Motor neuron (in vitro differentiated cells): Measurements from ENCODE around the gene ICAM4. TPM values are rescaled to one million over a fixed set of nuclear protein-coding genes. Genes with fewer than 3 reads are reported as not detected.

Experiments used
- ATAC-seq, 8 experiments: fragments of 200-7000 bp; cut with Tn5 transposase; replicated peaks in 6 of 8; 2 replicates each; pipeline ENCODE4 v1.8.0; 2021; ENCODE audit warnings: mild to moderate bottlenecking in 8 of 8, moderate library complexity in 8 of 8
- H3K27ac ChIP-seq, 2 donors: fragments of 250-450 bp; sonication (Bioruptor Pico); 2 replicates each; pipeline ENCODE4 v1.9.0; 2021; ENCODE audit warnings: antibody characterized with exemption in 2 of 2, mild to moderate bottlenecking in 2 of 2, moderate library complexity in 1 of 2
- H3K4me1 ChIP-seq, 2 donors: fragments of 250-450 bp; sonication (Bioruptor Pico); replicated peaks in 1 of 2; 2 replicates each; pipeline ENCODE4 v1.6.1; 2021; ENCODE audit warnings: antibody characterized with exemption in 2 of 2, mild to moderate bottlenecking in 2 of 2, moderate library complexity in 1 of 2
- H3K4me3 ChIP-seq, 5 donors: fragments of 250-450 bp; sonication (Bioruptor Pico); 2 replicates each; pipeline ENCODE4 v1.9.0; 2021; ENCODE audit warnings: antibody characterized with exemption in 5 of 5, mild to moderate bottlenecking in 5 of 5, moderate library complexity in 4 of 5
- WGBS, 10 experiments: fragments of 450-650 bp; shearing (Covaris generic); methylation state at CpG; one replicate each; pipeline ENCODE4 v1.0.0; 2022; 5-methylcytosine and 5-hydroxymethylcytosine counted together
- in situ Hi-C, 9 experiments: fragments of 400-800 bp; cut with MboI; loops; one replicate each; pipeline ENCODE4 v1.15.0; 2021; ENCODE audit warnings: low sequenced_read_pairs in 9 of 9, low pct_unique_long_range_greater_than_20kb in 2 of 9; ENCODE audit not compliant: unreplicated experiment in 9 of 9
- total RNA-seq, 8 experiments: library from RNA; unstranded; fragments of 300-600 nt; gene quantifications; 2 replicates each; pipeline versions ENCODE4 v1.2.3 to v1.2.4, GENCODE V29; 2022

Gene ICAM4
- total RNA-seq, 8 experiments from 2014 or later, result 0.14 TPM; not detected in 7

GRCh38 chr19:10295305-10295846, 8.6 kb downstream of the ICAM4 start:
- peaks cover 9 to 12% of the 10 kb centered on the region in 2 donors for H3K4me1 ChIP-seq
- peak in 4 of 8 experiments; percentile 1 to 20 (median 8) for ATAC-seq
- 0 to 27% (median 8%) methylated on average over 1 to 5 of the region's 48 CpGs; no CpG with 5 or more reads in 5 of the 10 experiments for WGBS, 10 experiments
- no peak overlapping the region for H3K27ac ChIP-seq
- in situ Hi-C loops, result no loop called here
- peak overlapping the region in 2 of 5 donors; percentile 3 to 18 for H3K4me3 ChIP-seq

- in situ Hi-C loops, result no loop called here
- Histone ChIP-seq H3K27ac (no peak overlapping the region), H3K4me3 (peak overlapping the region in 3 of 5 donors; percentile 3 to 18 (median 14)), H3K4me1 (peaks cover 9 to 12% of the 10 kb centered on the region in 2 donors)
- ATAC-seq, result peak in 2 of 8 experiments; percentile 10 to 53
- WGBS, 10 experiments, result 0% methylated on average over 2 to 4 of the region's 58 CpGs; no CpG with 5 or more reads in 7 of the 10 experiments
Measured at GRCh38 chr19:10295847-10296591, 9.3 kb downstream of the ICAM4 start.

DNA sequence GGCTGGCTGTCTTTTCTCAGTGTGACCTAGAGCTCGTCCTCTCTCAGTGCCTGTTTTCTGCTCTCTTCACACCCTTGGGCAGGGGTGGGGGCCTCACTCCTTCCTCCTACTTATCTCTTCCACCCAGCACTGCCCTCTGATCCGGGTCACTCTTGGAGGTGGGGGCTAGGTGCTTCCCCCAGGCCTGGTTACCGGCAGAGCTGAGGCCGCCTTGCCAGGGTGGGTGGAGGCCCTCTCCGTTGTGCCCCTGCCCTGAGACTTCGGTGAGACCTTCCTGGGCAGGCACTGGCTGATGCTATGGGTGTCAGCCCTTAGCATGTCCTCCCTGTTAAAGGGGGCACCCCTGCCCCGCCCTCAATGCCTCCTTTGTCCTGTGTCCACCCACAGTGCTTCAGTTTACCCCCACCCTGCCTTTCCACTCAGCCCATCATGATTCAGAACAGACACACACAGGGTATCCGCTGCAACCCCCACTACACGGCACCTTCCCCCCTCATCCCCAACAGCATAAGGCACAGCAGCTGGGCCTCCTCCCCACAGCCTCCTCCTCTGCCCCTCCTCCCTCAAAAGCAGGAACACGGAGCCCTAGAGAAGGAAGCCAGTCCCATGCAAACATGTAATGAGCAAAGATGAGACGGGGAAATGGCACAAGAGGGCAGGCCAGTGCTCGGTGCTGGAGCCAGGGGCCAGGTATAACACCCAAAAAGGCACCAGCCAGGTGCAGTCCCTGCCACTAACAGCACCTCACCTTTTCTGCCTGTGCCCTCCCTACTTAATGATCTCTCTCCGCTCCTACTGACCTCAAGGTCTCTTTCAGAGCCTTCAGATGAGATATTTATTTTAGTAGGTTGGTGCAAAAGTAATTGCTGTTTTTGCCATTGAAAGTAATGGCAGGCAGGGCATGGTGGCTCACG, 13.0 kb downstream of the ICAM4 start:
- Histone ChIP-seq H3K4me3 (no peak overlapping the region), H3K4me1 (peaks cover 9 to 12% of the 10 kb centered on the region in 2 donors), H3K27ac (no peak overlapping the region)
- 20 to 79% (median 46%) methylated on average over 1 to 4 of the region's 14 CpGs; no CpG with 5 or more reads in 2 of the 10 experiments for WGBS, 10 experiments
- peak in 1 of 8 experiments; percentile 13 for ATAC-seq
- in situ Hi-C loops, result no loop called here

- Histone ChIP-seq H3K4me1 (no peaks in the 10 kb centered on the region), H3K27ac (no peak overlapping the region), H3K4me3 (no peak overlapping the region)
- 60 to 100% (median 90%) methylated on average over 1 to 5 of the region's 17 CpGs; no CpG with 5 or more reads in 5 of the 10 experiments for WGBS, 10 experiments
- in situ Hi-C loops, result no loop called here
- no peak for ATAC-seq
Measured at GRCh38 chr19:10305139-10305806, 18.5 kb downstream of the ICAM4 start.

- 81 to 100% (median 92%) methylated on average over 1 to 5 of the region's 5 CpGs; no CpG with 5 or more reads in 5 of the 10 experiments for WGBS, 10 experiments
Measured at GRCh38 chr19:10306327-10306726, 19.6 kb downstream of the ICAM4 start.

GRCh38 chr19:10309423-10309822, 22.7 kb downstream of the ICAM4 start, which contains the start of gene ZGLP1:
ZGLP1 (minus strand) TSS chr19:10309815.
- 70 to 100% (median 100%) methylated on average over 1 to 3 of the region's 24 CpGs; no CpG with 5 or more reads in 7 of the 10 experiments for WGBS, 10 experiments
- Histone ChIP-seq H3K27ac (no peak within 1 kb of the TSS), H3K4me3 (no peak within 1 kb of the TSS), H3K4me1 (peaks cover 0 to 1% of the 10 kb centered on the region in 2 donors)
- ATAC-seq, result peak in 1 of 8 experiments; percentile 6
- in situ Hi-C loops, result no loop called here

More at GRCh38 chr19:10306327-10306726, 19.6 kb downstream of the ICAM4 start:
- in situ Hi-C loops, result no loop called here
- no peak overlapping the region for H3K4me3 ChIP-seq
- H3K27ac ChIP-seq, result no peak overlapping the region
- no peaks in the 10 kb centered on the region for H3K4me1 ChIP-seq
- ATAC-seq, result no peak

GRCh38 chr19:10315335-10316214, 28.8 kb downstream of the ICAM4 start, which contains the start of gene FDX2:
FDX2 (minus strand) TSS chr19:10316015; CDS start chr19:10315996, 19 bp downstream.
- H3K4me1 ChIP-seq, result peaks cover 7 to 11% of the 10 kb centered on the region in 2 donors
- WGBS, 10 experiments, result 0 to 4% (median 0%) methylated on average over 1 to 15 of the region's 55 CpGs; no CpG with 5 or more reads in 4 of the 10 experiments
- H3K27ac ChIP-seq, result peak within 1 kb of the TSS; percentile 25 to 26
- in situ Hi-C loops, result no loop called here
- ATAC-seq, result peak; percentile 89 to 92 (median 90)
- H3K4me3 ChIP-seq, result peak within 1 kb of the TSS; percentile 67 to 97 (median 95)

DNA sequence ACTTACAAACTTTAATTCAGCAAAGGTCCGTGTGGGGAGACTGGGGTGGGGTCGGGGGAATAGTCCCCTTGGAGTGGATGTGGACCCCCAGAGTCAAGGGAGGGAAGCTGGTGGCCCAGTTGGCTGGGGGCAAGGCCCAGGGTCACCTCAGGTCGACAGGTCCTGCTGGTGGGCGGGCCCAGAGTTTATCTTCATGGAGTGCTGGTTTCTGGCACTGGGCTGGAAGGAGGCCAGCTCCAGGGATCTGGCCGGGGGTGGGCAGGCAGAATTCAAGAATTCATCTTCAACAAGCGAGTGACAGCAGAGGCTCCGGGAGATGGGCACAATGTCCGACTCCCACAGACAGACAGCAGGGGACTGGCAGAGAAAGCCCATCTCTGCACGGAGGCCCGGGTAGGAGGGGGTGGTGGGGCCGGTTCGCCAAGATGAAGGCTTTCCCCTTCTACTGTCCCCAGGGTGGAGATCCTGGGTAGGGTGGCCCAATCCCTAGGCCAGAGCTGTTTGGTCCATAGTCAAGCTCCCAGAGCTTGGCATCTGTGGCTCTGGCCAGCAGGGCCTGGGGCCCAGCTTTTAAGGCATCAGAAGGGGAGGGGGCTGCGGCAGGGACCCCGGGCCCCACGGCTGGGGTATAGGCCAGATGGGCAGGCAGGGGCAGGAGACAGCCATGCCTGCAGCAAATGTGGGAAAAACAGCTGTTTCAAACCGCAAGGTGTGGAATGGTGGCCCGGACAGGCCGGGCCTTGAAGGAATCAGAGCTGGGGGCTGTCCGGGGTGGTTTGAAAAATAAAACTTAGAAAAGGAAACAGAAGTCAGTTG, 29.7 kb downstream of the ICAM4 start:
- WGBS, 10 experiments, result 40 to 100% (median 93%) methylated on average over 1 to 5 of the region's 19 CpGs; no CpG with 5 or more reads in 2 of the 10 experiments
- peak in 6 of 8 experiments; percentile 2 to 32 (median 20) for ATAC-seq
- Histone ChIP-seq H3K4me1 (peaks cover 7 to 11% of the 10 kb centered on the region in 2 donors), H3K27ac (no peak overlapping the region), H3K4me3 (peak overlapping the region in 4 of 5 donors; percentile 67 to 96 (median 90))
- in situ Hi-C loops, result no loop called here

- H3K27ac ChIP-seq, result no peak overlapping the region
- in situ Hi-C loops, result no loop called here
- 70 to 100% (median 97%) methylated on average over 1 to 7 of the region's 29 CpGs; no CpG with 5 or more reads in 3 of the 10 experiments for WGBS, 10 experiments
- ATAC-seq, result no peak
- H3K4me1 ChIP-seq, result peaks cover 7 to 11% of the 10 kb centered on the region in 2 donors
- H3K4me3 ChIP-seq, result no peak overlapping the region
Measured at GRCh38 chr19:10317045-10317856, 30.5 kb downstream of the ICAM4 start.

DNA sequence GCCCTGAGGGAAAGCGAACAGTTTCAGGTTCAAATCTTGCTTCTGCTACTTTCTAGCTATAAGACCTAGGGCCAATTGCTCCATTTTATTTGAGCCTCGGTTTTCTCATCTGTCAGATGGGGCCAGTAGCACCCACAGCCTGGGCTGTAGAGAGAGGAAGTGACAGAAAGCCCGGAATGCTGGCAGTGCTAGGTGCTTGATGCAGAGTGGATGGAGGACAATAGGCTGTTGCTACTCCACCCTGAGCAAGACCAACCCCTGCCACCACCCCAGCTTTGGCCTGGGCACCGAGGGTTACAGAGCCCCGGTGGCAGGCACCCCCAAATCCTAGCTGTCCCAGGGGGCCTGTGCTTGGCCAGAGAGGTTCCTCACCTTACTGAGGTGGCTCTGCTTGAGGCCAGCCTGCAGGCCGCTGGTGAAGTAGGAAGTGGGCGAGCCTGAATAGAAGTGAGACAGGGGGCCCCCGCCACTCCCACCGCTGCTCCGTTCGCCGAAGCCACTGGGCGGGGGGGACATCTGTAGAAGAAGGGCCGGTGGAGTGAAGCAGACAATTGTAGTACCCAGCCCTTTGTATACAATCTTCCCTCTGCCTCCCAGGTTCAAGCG, 31.2 kb downstream of the ICAM4 start:
- no peak overlapping the region for H3K4me3 ChIP-seq
- H3K4me1 ChIP-seq, result peaks cover 7 to 11% of the 10 kb centered on the region in 2 donors
- ATAC-seq, result no peak
- WGBS, 10 experiments, result 92 to 100% (median 100%) methylated on average over 1 to 4 of the region's 15 CpGs; no CpG with 5 or more reads in 5 of the 10 experiments
- in situ Hi-C loops, result no loop called here
- H3K27ac ChIP-seq, result no peak overlapping the region
